GM18508 (cell line): ENCODE measurements around the gene B3GNT7.

Experiments
- ATAC-seq: cut with Tn5 transposase; IDR thresholded peaks from one replicate; pipeline ENCODE4 v1.9.1; 2021; ENCODE audit warnings: moderate number of reproducible peaks; ENCODE audit not compliant: insufficient read depth, unreplicated experiment

Gene B3GNT7

GRCh38 chr2:231383416-231384108 lies 11.9 kb upstream of the B3GNT7 start:
- no peak for ATAC-seq

GRCh38 chr2:231384109-231384435 lies 11.4 kb upstream of the B3GNT7 start:
- no peak for ATAC-seq

GRCh38 chr2:231384970-231385369 lies 10.5 kb upstream of the B3GNT7 start:
- ATAC-seq = no peak

- no peak for ATAC-seq
Measured at GRCh38 chr2:231385429-231385828, 10.1 kb upstream of the B3GNT7 start.

GRCh38 chr2:231386446-231386845 lies 9.1 kb upstream of the B3GNT7 start:
- no peak for ATAC-seq

GRCh38 chr2:231387904-231388724 lies 7.4 kb upstream of the B3GNT7 start:
- ATAC-seq = no peak

GRCh38 chr2:231388725-231389346 lies 6.7 kb upstream of the B3GNT7 start:
- ATAC-seq = no peak

GRCh38 chr2:231390667-231391066 lies 4.8 kb upstream of the B3GNT7 start:
- ATAC-seq = no peak

GRCh38 chr2:231391981-231392380 lies 3.5 kb upstream of the B3GNT7 start:
- ATAC-seq = no peak

GRCh38 chr2:231392431-231393148 lies 2.9 kb upstream of the B3GNT7 start:
- no peak for ATAC-seq

GRCh38 chr2:231393149-231394131 lies 2.1 kb upstream of the B3GNT7 start:
- ATAC-seq = peak; percentile 34

GRCh38 chr2:231394211-231395141 lies 1.0 kb upstream of the B3GNT7 start:
- peak; percentile 34 for ATAC-seq

- no peak for ATAC-seq
Measured at GRCh38 chr2:231396058-231396821, 730 bp downstream of the B3GNT7 start.

- no peak for ATAC-seq
Measured at GRCh38 chr2:231397011-231397927, 1.8 kb downstream of the B3GNT7 start.

- ATAC-seq = no peak
Measured at GRCh38 chr2:231397928-231398294, 2.4 kb downstream of the B3GNT7 start.

GRCh38 chr2:231398585-231398984 lies 3.1 kb downstream of the B3GNT7 start:
- no peak for ATAC-seq
